Measurements from ENCODE around the gene PAN2. TPM values are rescaled to one million over a fixed set of nuclear protein-coding genes. Genes with fewer than 3 reads are reported as not detected.

PAN2 gene, protein sequence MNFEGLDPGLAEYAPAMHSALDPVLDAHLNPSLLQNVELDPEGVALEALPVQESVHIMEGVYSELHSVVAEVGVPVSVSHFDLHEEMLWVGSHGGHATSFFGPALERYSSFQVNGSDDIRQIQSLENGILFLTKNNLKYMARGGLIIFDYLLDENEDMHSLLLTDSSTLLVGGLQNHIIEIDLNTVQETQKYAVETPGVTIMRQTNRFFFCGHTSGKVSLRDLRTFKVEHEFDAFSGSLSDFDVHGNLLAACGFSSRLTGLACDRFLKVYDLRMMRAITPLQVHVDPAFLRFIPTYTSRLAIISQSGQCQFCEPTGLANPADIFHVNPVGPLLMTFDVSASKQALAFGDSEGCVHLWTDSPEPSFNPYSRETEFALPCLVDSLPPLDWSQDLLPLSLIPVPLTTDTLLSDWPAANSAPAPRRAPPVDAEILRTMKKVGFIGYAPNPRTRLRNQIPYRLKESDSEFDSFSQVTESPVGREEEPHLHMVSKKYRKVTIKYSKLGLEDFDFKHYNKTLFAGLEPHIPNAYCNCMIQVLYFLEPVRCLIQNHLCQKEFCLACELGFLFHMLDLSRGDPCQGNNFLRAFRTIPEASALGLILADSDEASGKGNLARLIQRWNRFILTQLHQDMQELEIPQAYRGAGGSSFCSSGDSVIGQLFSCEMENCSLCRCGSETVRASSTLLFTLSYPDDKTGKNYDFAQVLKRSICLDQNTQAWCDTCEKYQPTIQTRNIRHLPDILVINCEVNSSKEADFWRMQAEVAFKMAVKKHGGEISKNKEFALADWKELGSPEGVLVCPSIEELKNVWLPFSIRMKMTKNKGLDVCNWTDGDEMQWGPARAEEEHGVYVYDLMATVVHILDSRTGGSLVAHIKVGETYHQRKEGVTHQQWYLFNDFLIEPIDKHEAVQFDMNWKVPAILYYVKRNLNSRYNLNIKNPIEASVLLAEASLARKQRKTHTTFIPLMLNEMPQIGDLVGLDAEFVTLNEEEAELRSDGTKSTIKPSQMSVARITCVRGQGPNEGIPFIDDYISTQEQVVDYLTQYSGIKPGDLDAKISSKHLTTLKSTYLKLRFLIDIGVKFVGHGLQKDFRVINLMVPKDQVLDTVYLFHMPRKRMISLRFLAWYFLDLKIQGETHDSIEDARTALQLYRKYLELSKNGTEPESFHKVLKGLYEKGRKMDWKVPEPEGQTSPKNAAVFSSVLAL
- total RNA-seq (100 to 1,000 TPM; 105 to 155 TPM), polyA plus RNA-seq (ENCODE audit: insufficient read depth, low read depth, low replicate concordance) (119 TPM)
- long read RNA-seq, donor 1, full-length matches to known transcripts, result 4 of 10 reads
- long read RNA-seq, donor 1, partial matches to known transcripts, result 6 of 10 reads
- long read RNA-seq, donor 1, other reads (novel, unspliced or antisense), result 0 of 10 reads
- long read RNA-seq, donor 2, partial matches to known transcripts, result 0 of 2 reads
- long read RNA-seq, donor 2, other reads (novel, unspliced or antisense), result 0 of 2 reads

DNA sequence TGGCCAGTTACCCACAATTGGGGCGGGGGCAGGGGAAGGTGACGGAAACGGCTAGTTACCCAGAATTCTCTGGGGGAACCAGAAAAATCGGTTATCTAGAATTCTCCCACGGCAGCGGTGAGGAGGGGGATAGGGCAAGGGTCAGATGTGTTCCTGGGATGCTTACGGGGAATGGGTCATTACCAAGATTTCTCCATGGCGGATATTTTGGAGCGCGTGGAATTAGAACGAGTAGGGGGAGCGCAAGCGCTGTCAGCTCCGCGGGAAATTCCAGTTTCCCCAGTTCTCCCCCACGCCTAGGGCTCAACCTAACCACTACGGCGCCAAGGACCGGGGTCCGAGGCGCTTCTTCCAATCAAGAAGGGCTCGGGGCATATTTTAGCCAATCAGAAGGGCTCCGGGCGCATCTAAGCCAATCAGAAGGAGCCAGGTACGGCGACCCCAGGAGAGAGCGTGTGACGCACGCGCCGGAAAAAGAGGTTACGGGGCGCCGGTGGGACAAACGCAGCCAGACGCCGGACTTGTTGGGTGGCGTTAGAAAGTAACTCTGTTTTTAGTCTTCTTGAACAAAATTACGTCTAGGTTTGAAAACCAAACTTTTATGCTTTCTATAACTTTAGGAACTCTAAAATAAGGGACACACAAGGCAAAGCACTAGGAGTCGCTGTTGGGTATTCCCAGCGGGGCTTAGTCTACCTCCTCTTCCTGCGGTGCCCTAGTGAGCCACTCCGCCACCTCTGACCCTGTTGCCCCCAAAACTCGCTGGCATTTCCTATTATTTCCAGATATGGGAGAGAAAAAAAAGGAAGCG, at the start of gene PAN2:
Gene PAN2, minus strand, starts transcription at position 322 of the 811 bp plus-strand sequence. CDS start 906 bp downstream, outside the sequence.
- Histone ChIP-seq H3K27ac (peak within 1 kb of the TSS; percentile 90 to 93), H3K4me1 (no peaks in the 10 kb centered on the region), H3K4me3 (peak within 1 kb of the TSS; percentile 65 to 82), H3K36me3 (ENCODE audit: low read depth, missing control alignments) (no peaks in the 10 kb centered on the region), H3K27me3 (no peaks in the 10 kb centered on the region), H3K9me3 (no peaks in the 10 kb centered on the region)
- intact Hi-C loops (cut with DNase I; ENCODE audit: low total_unique reads), result no loop called here
- DNase-seq, result peak; percentile 97
- TF ChIP-seq POLR2A (IDR thresholded peaks at IDR 0.05), result no peak
- TF ChIP-seq, protein P1, sequence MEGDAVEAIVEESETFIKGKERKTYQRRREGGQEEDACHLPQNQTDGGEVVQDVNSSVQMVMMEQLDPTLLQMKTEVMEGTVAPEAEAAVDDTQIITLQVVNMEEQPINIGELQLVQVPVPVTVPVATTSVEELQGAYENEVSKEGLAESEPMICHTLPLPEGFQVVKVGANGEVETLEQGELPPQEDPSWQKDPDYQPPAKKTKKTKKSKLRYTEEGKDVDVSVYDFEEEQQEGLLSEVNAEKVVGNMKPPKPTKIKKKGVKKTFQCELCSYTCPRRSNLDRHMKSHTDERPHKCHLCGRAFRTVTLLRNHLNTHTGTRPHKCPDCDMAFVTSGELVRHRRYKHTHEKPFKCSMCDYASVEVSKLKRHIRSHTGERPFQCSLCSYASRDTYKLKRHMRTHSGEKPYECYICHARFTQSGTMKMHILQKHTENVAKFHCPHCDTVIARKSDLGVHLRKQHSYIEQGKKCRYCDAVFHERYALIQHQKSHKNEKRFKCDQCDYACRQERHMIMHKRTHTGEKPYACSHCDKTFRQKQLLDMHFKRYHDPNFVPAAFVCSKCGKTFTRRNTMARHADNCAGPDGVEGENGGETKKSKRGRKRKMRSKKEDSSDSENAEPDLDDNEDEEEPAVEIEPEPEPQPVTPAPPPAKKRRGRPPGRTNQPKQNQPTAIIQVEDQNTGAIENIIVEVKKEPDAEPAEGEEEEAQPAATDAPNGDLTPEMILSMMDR (IDR thresholded peaks at IDR 0.05), result peak; percentile 14 to 61 (median 44)
- 0% methylated on average over 34 to 45 of the region's 45 CpGs for WGBS, 2 donors

DNA sequence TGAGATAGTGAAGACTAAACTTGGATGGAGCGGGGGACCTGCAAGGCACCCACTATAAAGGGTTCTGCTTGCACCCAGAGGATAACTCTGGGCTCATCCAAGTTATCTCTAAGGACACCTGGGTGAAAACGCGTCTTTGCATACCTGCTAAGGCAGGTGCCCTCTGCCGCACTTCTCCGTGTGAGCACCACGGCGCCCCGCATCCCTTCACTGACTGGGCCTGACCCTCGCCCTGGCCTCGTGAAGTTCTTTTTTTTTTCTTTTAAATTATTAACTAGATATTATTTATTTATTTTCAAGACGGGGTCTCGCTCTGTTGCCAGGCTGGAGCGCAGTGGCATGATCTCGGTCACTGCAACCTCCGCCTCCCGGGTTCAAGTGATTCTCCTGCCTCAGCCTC, 48.8 kb upstream of the PAN2 start:
- intact Hi-C loops (cut with DNase I; ENCODE audit: low total_unique reads), result no loop called here
- H3K4me3 ChIP-seq, result no peak overlapping the region
- no peaks in the 10 kb centered on the region for H3K27me3 ChIP-seq
- WGBS, 2 donors, result 92 to 96% methylated on average over 16 of the region's 16 CpGs
- H3K36me3 ChIP-seq (ENCODE audit: low read depth, missing control alignments), result no peaks in the 10 kb centered on the region
- H3K4me1 ChIP-seq, result no peaks in the 10 kb centered on the region
- no peaks in the 10 kb centered on the region for H3K9me3 ChIP-seq
- DNase-seq, result no peak
- no peak for TF ChIP-seq POLR2A (IDR thresholded peaks at IDR 0.05)
- TF ChIP-seq, protein P1 (IDR thresholded peaks at IDR 0.05), result no peak
- H3K27ac ChIP-seq, result no peak overlapping the region

DNA sequence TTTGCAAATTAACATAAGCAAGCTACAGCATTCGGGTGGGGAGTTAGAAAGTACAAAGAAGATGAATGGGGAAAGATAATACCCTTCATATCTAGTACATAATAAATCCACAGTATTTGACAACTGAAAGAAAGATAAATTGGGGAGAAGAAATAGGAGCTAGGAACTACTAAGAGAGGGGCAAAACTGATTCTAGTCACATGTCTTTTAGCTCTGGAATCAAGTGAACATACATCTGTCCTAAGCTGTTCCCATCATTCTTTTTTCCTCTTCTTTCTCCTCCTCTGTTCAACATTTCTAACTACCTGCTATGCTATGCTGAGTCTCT, 44.2 kb upstream of the PAN2 start:
- intact Hi-C loops (cut with DNase I; ENCODE audit: low total_unique reads), result no loop called here
- WGBS, 2 donors, result 37 to 41% methylated on average over 1 of the region's 1 CpG
- DNase-seq, result no peak

More for the DNA sequence above, 44.2 kb upstream of the PAN2 start:
- Histone ChIP-seq H3K27ac (no peak overlapping the region), H3K27me3 (no peaks in the 10 kb centered on the region), H3K9me3 (no peaks in the 10 kb centered on the region), H3K4me3 (no peak overlapping the region), H3K36me3 (ENCODE audit: low read depth, missing control alignments) (no peaks in the 10 kb centered on the region), H3K4me1 (no peaks in the 10 kb centered on the region)
- TF ChIP-seq, protein P1 (IDR thresholded peaks at IDR 0.05), result no peak
- TF ChIP-seq POLR2A (IDR thresholded peaks at IDR 0.05), result no peak

Measured in testis (tissue), 5 donors.